GM19468 (cell line): Measurements from ENCODE around the gene PCYOX1L.

Experiments used
- ATAC-seq: cut with Tn5 transposase; IDR thresholded peaks from one replicate; pipeline ENCODE4 v1.9.1; 2021; ENCODE audit warnings: mild to moderate bottlenecking, moderate library complexity, moderate number of reproducible peaks; ENCODE audit not compliant: unreplicated experiment; ENCODE audit errors: extremely low read depth

Gene PCYOX1L

GRCh38 chr5:149404746-149405549, 47.1 kb downstream of the PCYOX1L start:
- ATAC-seq = no peak

- ATAC-seq = no peak
These were observed 47.8 kb downstream of the PCYOX1L start for GRCh38 chr5:149405550-149406202.

- ATAC-seq = no peak
These were observed 48.5 kb downstream of the PCYOX1L start for GRCh38 chr5:149406203-149406978.

DNA sequence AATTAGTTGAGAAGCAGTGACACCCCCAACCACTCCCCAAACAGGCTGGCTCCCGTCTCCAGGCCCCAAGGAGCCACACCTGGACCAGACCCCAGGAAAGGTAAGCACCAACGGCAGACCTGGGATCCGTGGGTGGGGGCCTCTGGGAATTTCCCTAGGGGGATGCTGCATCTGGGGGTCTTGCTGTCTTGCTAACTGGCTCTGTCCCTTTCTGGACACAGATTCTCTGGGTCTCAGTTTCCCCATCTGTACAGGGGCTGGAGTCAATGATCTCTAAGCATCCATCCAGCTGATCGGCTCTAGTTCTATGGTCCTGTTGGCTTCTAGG, 49.1 kb downstream of the PCYOX1L start:
- ATAC-seq = no peak

GRCh38 chr5:149407323-149408251, 49.7 kb downstream of the PCYOX1L start:
- ATAC-seq = no peak

- ATAC-seq = no peak
These were observed 50.6 kb downstream of the PCYOX1L start for GRCh38 chr5:149408252-149409099.

DNA sequence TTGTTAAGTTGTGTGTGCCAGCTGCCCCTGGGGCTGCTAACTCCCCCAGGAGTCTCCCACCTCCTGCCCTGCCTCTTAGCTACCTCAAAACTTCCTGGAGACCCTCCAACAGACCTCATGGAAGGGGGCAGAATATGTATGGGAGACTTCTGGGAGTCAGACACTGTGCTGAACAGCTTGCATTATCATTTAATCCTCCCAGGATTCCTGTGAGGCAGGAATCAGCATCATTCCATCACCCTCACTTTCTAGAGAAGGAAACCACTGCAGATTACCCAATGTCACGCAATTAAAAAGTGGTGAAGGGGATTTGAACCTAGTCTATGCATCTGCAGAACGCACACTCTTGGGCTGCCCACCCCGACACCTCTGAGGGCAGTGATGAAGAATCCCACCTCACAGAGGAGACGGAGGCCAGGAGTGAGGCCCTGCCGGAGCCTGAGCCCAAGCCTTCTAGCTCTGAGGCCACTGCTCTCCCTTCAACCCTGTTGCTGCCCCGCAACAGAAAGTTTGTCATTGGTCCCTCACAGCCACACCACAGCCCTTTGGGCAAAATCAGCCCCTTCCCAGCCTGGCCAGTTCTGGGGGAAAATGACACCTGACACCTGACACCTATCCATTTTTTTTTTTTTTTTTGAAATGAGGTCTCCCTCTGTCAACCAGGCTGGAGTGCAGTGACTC, 51.6 kb downstream of the PCYOX1L start:
- no peak for ATAC-seq

DNA sequence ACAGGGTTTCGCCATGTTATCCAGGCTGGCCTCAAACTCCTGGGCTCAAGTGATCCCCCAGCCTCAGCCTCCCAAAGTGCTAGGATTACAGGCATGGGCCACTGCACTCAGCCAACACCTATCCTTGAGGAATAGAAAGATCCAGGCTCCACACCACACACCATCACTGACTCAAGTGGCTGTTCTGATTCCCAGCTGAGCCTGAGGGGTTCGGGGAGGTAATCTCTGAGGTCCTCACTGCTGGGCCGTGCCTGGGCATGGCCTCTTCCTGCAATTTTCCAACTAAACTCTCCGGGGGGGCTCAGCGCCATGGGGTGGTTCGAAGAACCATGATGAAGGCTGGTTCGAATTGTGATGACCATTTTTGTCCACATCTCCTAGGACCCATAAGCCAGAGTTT, 52.2 kb downstream of the PCYOX1L start:
- ATAC-seq = no peak

DNA sequence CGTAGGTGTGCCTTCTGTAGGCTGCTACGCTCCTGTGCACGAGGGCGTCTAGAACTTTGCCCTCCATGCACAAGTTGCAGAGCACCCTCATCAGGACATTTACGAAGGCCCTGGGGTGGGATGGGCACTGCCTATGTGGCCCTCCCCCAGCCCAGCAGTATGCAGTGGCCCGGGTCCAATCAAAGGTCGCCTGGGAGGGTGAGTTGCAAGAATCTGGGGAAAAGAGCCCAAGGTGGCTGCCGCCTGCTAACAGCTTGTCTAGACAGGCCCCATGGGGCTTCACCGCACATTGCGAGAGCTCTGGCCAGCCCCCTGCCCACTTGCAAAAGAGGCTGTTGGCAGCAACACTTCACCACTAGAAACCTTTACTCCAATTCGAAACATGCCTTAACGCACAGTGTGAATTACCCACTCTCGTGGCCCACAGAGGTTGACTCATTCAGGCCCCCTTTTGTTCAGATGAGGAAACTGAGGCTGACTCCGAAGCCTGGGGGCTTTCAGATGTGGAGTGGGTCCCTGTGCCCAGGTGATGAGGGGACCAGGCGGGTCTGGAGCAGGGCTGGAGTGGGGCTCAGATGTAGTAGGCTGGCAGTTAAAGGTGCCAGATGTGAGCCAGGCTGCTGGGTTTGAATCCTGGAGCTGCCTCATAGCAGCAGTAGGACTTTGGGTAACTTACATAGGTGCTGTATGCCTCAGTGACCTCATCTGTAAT, 53.0 kb downstream of the PCYOX1L start:
- no peak for ATAC-seq

GRCh38 chr5:149411738-149412519, 54.1 kb downstream of the PCYOX1L start:
- ATAC-seq = no peak

DNA sequence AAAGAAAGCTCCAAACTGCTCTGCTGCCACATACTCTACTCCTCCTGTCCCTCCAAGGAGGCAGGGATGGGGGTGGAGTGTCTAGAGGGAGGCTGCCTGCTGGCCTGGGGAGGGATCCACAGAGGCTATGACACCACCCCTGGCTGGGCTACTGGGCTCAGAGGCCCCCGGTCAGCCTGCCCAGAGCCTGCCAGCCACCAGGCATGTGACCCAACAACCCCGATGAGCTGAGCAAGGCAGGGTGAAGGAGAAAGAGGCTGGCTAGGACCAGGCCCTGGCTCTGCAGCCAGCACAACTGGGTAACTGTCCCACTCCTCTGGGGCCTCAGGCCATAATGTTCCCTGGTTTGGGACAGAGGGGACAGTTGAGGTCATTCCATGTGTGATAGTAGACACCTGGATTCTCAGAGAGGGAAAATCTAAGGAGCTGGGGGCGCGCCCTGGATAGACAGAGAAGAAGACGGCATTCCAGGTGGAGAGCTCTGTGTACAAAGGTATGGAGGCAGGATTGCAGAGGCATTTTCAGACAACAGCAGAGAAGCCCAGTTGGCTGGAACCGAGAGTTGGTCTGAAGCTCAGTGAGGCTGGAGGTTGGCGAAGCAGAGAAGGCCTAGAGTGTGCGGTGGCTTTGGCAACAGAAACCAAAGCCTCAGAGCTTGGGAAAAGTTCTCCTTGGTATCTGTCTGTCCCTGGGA, 55.1 kb downstream of the PCYOX1L start:
- ATAC-seq = no peak

DNA sequence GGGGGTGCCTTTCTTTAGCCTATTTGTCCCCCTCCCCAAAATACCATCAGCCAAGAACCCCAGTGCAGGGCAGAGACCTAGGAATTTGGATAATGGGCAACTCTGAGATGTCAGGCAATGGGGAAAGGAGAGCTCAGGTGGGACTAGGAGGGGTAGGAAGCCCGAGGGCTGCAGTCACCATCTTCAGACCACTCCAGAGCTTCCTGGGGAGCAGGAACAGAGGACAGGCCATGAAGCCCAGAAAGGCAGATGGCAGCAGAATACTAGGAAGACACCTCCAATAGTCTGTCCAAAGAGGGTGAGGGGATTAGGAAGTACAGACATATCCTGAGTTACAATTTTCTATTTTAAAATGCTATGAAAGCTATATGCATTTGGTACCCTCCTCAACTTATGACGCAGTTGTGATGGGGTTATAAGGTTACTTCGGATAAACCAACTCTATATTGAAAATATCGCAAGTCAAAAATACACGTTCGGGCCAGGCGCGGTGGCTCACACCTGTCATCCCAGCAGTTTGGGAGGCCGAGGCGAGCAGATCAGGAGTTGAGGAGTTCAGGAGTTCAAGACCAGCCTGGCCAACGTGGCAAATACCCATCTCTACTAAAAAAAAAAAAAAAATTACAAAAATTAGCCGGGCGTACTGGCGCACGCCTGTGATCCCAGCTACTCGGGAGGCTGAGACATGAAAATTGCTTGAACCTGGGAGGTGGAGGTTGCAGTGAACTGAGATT, 55.8 kb downstream of the PCYOX1L start:
- no peak for ATAC-seq

- no peak for ATAC-seq
These were observed 56.7 kb downstream of the PCYOX1L start for GRCh38 chr5:149414405-149415065.

DNA sequence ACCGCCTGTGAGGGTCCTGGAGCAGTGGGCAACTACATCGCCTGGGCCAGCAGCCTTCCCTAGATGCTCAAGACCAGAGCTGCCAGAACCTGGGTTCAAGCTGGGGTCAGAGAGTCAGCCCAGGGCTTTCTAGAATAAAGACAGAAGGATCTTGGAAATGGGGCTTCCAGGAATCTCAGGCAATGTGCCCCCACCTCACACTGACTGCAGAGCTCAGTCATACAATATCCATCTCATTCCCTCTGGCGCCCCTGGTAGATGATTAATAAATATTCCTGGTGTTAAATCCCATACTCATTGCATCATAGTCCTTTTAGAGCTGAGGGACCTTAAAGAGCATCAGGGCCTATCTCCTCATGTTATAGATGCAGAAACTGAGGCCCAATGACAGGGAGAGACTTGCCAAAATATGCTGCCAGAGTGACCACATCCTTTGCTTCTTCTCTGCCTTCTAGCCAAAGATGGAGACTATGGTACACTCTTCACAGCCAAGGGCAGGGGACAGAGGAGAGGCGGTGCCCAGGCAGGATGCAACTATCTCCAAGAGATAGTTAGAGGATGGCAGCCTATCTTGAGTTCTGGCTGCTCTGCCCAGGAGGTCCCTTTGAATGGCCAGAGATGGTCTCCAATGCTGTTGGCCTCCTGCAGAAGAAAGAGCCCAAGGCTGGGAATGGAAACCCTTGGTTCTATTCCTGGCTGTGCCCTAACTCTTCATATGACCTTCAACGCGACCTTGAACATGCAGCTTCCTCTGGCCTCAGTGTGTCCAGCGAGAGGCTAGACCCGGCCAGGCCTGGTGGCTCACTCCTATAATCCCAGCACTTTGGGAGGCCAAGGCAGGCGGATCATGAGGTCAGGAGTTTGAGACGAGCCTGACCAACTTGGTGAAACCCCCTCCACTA, 57.5 kb downstream of the PCYOX1L start:
- ATAC-seq = no peak
